LoVo (cell line): Measurements from ENCODE around the gene PLEKHG5.

Source experiments
- DNase-seq: peaks from one replicate; pipeline ENCODE4 v3.0.0-alpha.2; 2016; ENCODE audit warnings: low spot score

The PLEKHG5 gene

GRCh38 chr1:6477039-6477820 is 14.2 kb downstream of the PLEKHG5 start:
- no peak for DNase-seq

DNA sequence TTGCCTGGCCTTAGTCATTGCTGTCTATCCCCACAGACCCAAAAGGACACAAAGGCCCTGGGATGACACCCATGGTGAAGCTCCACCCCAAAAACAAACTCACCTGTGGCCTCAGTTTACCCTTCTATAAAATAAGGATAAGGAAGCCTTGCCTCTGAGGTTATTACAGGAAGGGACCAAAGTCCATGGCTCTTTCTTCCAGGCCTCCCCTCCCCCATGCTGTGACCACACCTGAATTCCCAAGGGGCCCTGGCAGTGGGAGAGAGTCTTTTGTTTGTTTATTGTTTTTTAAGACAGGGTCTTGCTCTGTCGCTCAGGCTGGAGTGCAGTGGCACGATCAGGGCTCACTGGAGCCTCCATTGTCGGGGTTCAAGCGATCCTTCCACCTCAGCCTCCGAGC is 15.0 kb downstream of the PLEKHG5 start:
- peak; percentile 68 for DNase-seq

DNA sequence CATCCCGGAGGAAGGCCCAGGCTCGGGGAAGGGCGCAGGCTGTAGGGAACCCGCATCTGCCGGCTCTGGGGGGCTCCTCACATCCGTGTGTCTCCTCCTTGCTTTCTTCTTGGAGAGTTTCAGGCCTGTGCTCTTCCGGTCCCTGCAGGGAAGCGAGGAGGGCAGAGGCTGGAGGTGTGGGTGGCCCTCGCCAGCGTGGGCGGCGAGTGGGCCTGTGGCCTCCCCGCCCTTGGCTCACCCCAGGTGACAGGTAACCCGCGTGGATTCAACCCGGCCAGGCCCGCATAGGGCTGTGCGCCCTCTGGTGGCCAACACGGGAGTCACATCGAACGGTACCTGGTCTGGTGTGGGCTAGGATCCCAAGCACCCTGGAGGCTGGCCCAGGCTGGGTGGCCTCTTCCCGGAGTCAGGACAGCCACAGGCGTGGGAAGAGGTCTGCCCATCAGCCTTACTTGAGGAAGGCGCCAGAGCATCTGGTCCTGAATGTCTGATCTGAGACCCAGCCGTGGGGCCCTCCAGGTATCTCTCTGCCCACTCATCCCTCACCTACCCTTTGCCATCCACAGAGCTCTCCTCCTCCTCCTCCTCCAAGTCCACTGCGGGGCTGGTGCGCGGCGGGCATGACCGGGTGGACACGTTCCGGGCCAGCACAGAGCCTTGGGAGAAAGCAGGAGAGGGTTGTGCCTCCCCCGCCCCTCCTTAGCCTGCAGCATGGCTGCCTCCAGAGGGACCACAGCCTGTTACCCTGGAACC is 15.9 kb downstream of the PLEKHG5 start:
- DNase-seq, result peak; percentile 44

- no peak for DNase-seq
Observed at GRCh38 chr1:6474815-6475282, 16.6 kb downstream of the PLEKHG5 start.

- DNase-seq, result no peak
Observed at GRCh38 chr1:6473974-6474814, 17.3 kb downstream of the PLEKHG5 start.

- no peak for DNase-seq
Observed at GRCh38 chr1:6473156-6473555, 18.3 kb downstream of the PLEKHG5 start.

DNA sequence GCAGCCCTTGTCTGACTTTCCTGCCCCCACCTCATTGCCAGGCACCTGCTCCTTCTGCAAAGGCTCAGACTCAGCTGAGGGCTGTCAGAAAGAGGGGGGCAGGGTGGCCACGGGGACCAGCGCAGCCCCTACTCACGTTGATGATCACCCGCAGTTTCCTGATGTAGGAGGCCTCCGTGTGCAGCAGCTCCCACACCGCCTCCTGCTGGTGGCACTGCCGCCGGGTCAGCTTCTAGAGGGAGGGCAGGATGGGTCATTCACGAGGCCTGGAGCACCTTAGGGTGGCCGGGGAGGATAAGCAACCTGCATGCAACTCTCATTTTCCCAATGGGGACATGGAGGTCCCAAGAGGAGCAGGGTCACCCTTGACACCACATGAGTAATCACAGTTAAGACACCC is 19.1 kb downstream of the PLEKHG5 start:
- DNase-seq, result no peak

DNA sequence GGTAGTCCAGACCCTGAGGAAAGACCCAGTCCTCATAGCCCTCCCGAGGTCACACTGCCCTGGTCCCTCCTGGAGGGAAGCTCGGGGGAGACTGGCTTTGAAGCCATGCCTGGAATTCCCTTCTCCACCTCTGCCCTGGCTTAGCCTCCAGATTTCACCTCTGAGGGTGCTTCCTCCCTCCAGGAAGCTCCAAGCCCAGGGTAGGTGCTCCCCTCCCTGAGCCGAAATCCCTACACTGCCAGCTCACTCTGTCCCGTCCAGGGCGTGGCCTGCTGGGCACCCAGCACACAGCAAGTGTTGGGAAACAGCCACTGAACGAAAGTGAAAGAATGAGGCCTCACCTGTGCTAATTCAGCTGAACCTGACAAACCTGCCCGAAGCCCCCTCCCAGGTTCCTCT is 19.5 kb downstream of the PLEKHG5 start:
- peak; percentile 70 for DNase-seq

GRCh38 chr1:6471086-6471969 is 20.1 kb downstream of the PLEKHG5 start:
- DNase-seq, result peak; percentile 76

GRCh38 chr1:6470132-6471085 is 21.1 kb downstream of the PLEKHG5 start:
- no peak for DNase-seq

DNA sequence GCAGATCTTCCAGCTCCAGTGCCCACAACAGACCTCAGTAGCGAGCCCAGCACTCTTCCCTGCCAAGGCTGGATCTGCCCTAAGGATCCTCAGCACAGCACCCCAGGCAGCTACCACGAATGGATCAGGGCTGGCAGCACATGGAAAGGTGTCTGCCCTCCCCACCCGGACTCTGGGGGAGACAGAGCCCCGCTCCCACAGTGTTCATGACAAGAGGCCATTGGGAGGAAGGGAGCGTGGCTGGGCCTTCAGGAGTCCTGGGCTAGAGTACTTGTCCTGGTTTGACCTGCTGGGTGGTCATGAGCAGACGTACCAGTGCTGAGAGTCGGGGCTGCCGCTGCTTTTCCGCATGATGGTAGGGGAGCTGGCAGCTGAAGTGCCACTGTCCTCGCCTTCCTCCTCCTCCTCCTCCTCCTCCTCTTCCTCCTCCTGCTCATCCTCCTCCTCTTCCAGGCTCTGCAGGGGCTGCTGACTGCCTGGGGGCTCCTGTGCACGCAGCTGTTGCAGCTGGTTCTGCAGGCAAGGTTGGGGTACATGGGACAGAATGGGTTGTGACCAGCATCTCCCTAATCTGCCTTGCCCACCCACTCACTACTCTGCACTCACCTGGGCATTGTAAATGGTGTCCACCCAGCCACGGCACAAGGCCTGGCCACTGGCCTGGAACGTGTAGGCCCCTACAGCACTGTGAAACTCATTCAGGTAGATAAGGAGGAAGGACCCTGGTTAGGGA is 22.6 kb downstream of the PLEKHG5 start:
- no peak for DNase-seq

DNA sequence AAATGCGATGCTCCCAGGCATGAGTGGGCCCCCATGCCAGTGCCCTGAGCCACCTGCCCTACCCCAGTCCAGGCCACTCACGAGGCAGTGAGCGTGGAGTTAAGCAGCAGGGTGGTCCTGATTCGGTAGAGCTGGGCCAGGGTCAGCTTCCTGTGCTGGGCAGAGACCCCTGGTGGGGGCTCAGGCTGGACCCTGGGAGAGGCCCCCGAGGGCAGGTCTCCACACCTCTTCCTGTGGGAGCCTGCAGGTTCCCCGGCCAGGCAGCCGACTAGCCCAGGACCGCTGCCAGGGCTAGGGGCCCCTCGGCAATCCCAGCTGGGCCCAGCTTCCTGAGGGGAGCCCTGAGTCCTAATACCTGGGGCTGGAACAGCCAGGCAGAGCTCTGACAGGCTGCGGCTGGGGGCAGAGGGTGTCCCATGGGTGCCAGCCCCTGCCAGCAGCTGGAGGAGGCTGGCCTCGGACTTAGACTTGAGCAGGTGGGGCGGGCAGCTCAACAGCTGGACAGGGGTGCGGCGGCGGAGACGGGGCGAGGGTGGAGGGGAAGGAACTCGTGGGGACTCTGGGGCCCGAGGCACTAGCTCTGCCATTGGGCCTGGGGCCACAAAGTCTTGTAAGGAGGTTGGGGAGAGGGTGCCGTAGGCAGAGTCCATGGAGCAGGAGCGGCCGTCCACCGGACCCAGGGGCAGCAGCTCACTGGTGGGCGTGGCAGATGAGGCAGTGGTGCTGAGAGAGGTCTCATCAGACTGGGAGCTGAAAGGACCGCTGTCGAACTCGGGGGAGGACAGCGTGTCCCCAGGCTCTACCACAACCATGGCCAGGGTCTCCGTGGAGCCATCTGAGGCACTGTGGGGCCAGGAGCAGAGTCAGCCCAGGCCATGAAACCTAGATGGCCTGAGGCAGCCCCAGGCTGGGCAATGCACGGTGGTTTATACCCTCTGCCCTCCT is 23.5 kb downstream of the PLEKHG5 start:
- DNase-seq, result no peak

DNA sequence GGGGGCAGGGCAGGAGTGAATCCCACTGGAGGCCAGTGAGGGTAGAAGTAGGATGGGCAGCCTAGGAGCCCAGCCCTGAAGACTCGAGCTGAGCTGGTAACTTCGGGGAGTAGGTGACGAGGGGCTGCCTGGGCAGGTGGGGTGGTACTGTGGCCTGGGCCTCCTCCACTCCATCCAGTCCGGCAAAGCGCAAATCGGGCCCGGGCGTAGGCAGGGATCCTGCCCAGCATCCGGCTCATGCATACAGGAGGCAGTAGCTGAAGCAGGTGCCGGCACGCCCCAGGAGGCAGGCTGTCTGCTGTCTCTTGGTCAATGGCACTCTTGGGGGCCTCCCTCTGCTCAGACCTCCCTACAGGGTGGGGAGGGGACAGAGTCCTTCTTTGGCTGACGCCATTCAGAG is 24.2 kb downstream of the PLEKHG5 start:
- no peak for DNase-seq

DNA sequence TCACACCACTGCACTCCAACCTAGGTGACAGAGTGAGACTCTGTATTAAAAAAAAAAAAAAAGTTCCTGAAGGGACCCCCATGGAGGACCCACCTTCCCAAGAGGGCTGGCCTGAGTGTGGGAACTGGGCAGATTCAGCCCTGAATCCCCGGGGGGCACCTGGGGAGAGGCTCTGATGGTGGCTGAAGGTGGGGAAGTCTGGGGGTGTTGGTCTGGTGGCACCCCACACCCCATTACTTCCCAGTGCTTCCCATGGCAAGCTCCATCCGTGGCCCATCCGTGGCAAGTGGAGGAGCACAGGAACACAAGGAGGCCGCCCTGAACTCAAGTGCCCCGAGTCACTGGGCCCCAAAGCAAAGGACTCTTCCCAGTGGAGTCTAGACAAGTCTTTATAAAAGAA is 24.7 kb downstream of the PLEKHG5 start:
- no peak for DNase-seq

DNA sequence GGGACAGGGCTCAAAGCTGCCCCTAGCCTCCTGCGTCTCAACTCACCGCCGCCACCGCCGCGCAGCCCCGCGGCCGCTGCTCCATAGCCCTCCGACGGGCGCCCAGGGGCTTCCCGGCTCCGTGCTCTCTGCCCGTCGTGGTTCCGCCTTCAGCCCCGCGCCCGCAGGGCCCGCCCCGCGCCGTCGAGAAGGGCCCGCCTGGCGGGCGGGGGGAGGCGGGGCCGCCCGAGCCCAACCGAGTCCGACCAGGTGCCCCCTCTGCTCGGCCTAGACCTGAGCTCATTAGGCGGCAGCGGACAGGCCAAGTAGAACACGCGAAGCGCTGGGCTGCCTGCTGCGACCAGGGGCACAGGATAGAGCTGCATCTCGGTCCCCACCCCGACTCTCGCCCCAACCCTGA is 25.4 kb downstream of the PLEKHG5 start, which contains the start of gene TNFRSF25:
Gene TNFRSF25, minus strand, starts transcription at position 151 of the 400 bp plus-strand sequence. Its CDS starts 66 bp downstream, at position 85.
- no peak for DNase-seq

GRCh38 chr1:6465461-6466005 is 25.9 kb downstream of the PLEKHG5 start:
- DNase-seq, result no peak

DNA sequence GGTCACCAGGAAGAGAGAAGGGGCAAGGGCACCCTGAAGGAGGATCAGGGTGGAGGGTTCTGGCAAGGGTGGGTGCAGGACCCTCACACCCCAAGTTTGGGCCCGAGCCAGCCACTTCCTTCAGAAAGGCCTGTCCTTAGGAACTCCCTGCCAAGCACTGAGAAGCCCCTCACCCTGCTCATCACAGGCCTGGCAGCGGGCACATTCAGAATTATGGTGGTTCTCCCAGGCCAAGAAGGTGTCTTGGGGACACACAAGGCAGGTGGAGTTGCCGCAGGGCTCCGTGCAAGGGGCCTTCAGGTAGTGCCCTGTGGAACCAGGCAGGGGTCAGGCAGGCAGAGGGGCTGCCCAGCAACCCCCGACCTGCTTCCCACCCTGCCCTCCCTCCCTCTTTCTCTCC is 26.6 kb downstream of the PLEKHG5 start:
- no peak for DNase-seq

- no peak for DNase-seq
Observed at GRCh38 chr1:6464514-6464836, 27.0 kb downstream of the PLEKHG5 start.
